Mesendoderm (in vitro differentiated cells): Measurements from ENCODE around the gene ADAR.

ENCODE experiments used
- DNase-seq: peaks from one replicate; pipeline ENCODE4 v3.0.0; 2013
- H2AK5ac ChIP-seq: 2 replicates; pipeline ENCODE4 v1.6.1; 2013; ENCODE audit warnings: low read length, inconsistent platforms
- H2BK120ac ChIP-seq: 2 replicates; pipeline ENCODE4 v1.6.1; 2013; ENCODE audit warnings: low read depth, mild to moderate bottlenecking, low read length, moderate library complexity, mixed read lengths
- H2BK15ac ChIP-seq: replicated peaks from 2 replicates; pipeline ENCODE4 v1.6.1; 2013; ENCODE audit warnings: low read depth, mild to moderate bottlenecking, moderate library complexity
- H2BK5ac ChIP-seq: 2 replicates; pipeline ENCODE4 v1.6.1; 2013; ENCODE audit warnings: low read length, inconsistent platforms
- H3K18ac ChIP-seq: 2 replicates; pipeline ENCODE4 v1.6.1; 2013; ENCODE audit warnings: mild to moderate bottlenecking, low read length, mixed read lengths
- H3K23ac ChIP-seq: one replicate; pipeline ENCODE4 v1.6.1; 2013; ENCODE audit warnings: low read length
- H3K27ac ChIP-seq: 2 replicates; pipeline ENCODE4 v1.5.1; 2013; ENCODE audit warnings: low read depth, mild to moderate bottlenecking, inconsistent platforms, low read length, moderate library complexity
- H3K27me3 ChIP-seq: 2 replicates; pipeline ENCODE4 v1.6.1; 2013; ENCODE audit warnings: low read length, control low read depth, mild to moderate bottlenecking, inconsistent platforms; ENCODE audit not compliant: insufficient read depth, poor library complexity
- H3K36me3 ChIP-seq: 2 replicates; pipeline ENCODE4 v1.6.1; 2013; ENCODE audit warnings: low read length, inconsistent platforms; ENCODE audit not compliant: control insufficient read depth, insufficient read depth
- H3K4ac ChIP-seq: one replicate; pipeline ENCODE4 v1.6.1; 2013; ENCODE audit warnings: low read depth, mild to moderate bottlenecking, low read length, moderate library complexity
- H3K4me1 ChIP-seq: 2 replicates; pipeline ENCODE4 v1.6.1; 2013; ENCODE audit warnings: low read depth, low read length, inconsistent platforms; ENCODE audit not compliant: control insufficient read depth
- H3K4me2 ChIP-seq: 2 replicates; pipeline ENCODE4 v1.6.1; 2013; ENCODE audit warnings: low read length
- H3K4me3 ChIP-seq: 2 replicates; pipeline ENCODE4 v1.5.1; 2013; ENCODE audit warnings: mild to moderate bottlenecking, low read length
- H3K56ac ChIP-seq: one replicate; pipeline ENCODE4 v1.6.1; 2013; ENCODE audit warnings: low read length
- H3K79me1 ChIP-seq: 2 replicates; pipeline ENCODE4 v1.6.1; 2013; ENCODE audit warnings: low read length, inconsistent platforms
- H3K79me2 ChIP-seq: 2 replicates; pipeline ENCODE4 v1.6.1; 2013; ENCODE audit warnings: mild to moderate bottlenecking, low read length; ENCODE audit not compliant: control insufficient read depth, insufficient read depth
- H3K9ac ChIP-seq: 2 replicates; pipeline ENCODE4 v1.6.1; 2013; ENCODE audit warnings: low read length, inconsistent platforms
- H4K5ac ChIP-seq: one replicate; pipeline ENCODE4 v1.6.1; 2013; ENCODE audit warnings: low read length
- H4K8ac ChIP-seq: one replicate; pipeline ENCODE4 v1.6.1; 2013; ENCODE audit warnings: low read depth, mild to moderate bottlenecking, control low read depth, low read length, moderate library complexity
- WGBS: extraction: QIAGEN DNeasy Blood & Tissue Kit; methylation state at CpG from one replicate; pipeline ENCODE4 v1.1.7; 2013; ENCODE audit warnings: low lambda C conversion rate, missing lambda C conversion rate; ENCODE audit not compliant: insufficient coverage; ENCODE audit errors: extremely low coverage; 5-methylcytosine and 5-hydroxymethylcytosine counted together

ADAR gene

DNA sequence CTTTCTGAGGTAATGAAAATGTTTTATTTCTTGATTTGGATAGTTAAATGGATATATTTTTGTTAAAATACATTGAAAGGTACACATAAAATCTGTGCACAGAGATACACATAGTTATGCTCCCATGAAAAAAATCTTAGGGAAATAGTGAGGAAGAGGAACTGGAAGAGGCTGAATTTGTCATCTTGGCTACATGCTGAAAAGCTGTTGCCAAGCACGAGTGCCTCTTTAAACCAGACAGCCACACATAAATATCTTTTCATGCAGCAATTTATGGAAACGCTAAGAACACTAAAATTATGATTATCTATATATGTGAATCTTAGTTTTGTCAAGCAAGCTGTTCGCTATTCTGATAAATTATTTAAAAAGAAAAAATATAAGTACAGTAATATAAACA is 12.8 kb upstream of the ADAR start:
- Histone ChIP-seq H3K9ac (no peak overlapping the region), H3K4me1 (peaks cover 11% of the 10 kb centered on the region), H3K4me3 (no peak overlapping the region), H3K27me3 (no peaks in the 10 kb centered on the region), H3K23ac (no peak overlapping the region), H2AK5ac (no peak overlapping the region), H4K5ac (no peak overlapping the region), H3K18ac (no peak overlapping the region), H3K79me1 (peaks cover 30% of the 10 kb centered on the region), H3K4me2 (no peak overlapping the region), H3K56ac (no peak overlapping the region), H2BK15ac (no peak overlapping the region), H3K79me2 (peaks cover 58% of the 10 kb centered on the region), H3K4ac (no peak overlapping the region), H3K36me3 (no peaks in the 10 kb centered on the region), H4K8ac (no peak overlapping the region), H2BK5ac (no peak overlapping the region), H2BK120ac (no peak overlapping the region), H3K27ac (no peak overlapping the region)
- DNase-seq: no peak
- WGBS: no CpG with 5 or more reads among the region's 3 CpGs

DNA sequence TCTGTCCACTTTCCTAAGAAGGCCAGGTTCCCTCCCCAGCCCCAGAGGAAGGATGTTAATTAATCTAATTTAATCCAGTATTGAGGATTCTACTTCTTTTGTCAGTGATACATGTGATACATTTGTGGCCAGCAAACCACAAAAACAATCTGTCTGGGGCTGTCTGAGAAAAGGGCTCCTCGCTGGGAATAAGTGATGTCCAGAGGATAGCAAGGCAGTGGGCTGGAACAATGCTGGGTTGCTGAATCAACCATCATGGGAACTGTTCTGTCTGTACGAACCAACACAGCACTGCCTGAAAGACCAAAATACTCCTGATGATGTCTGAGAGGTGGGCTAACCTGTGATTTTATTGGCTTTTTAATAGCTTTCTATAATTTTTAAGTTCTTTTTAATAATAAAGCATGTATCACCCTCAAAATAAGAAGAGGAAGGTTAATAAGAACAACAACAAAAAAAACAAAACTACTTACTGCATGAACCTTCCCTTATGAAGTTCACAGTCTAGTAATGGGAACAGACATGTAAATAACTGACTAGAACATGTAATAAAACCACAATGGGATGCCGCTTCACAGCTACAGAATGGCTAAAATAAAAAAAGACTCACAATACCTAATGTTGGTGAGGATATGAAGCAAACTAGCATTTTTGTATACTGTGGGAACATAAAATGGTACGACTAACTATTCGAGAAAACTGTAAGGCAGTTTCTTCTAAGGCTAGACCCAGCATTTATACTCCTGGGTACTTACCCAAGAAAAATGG is 11.4 kb upstream of the ADAR start:
- H2BK5ac ChIP-seq: no peak overlapping the region
- no peak overlapping the region for H2AK5ac ChIP-seq
- H3K4ac ChIP-seq: no peak overlapping the region
- H2BK120ac ChIP-seq: no peak overlapping the region
- no peak overlapping the region for H3K4me3 ChIP-seq
- H3K56ac ChIP-seq: no peak overlapping the region
- H3K79me1 ChIP-seq: peaks cover 31% of the 10 kb centered on the region
- no peak overlapping the region for H3K18ac ChIP-seq
- H3K27ac ChIP-seq: no peak overlapping the region
- WGBS: no CpG with 5 or more reads among the region's 5 CpGs
- H3K23ac ChIP-seq: no peak overlapping the region
- peaks cover 16% of the 10 kb centered on the region for H3K4me1 ChIP-seq
- H2BK15ac ChIP-seq: no peak overlapping the region
- no peak overlapping the region for H4K8ac ChIP-seq
- no peak overlapping the region for H4K5ac ChIP-seq
- H3K27me3 ChIP-seq: no peaks in the 10 kb centered on the region
- DNase-seq: no peak
- no peak overlapping the region for H3K9ac ChIP-seq
- H3K36me3 ChIP-seq: no peaks in the 10 kb centered on the region
- H3K79me2 ChIP-seq: peaks cover 58% of the 10 kb centered on the region
- no peak overlapping the region for H3K4me2 ChIP-seq

DNA sequence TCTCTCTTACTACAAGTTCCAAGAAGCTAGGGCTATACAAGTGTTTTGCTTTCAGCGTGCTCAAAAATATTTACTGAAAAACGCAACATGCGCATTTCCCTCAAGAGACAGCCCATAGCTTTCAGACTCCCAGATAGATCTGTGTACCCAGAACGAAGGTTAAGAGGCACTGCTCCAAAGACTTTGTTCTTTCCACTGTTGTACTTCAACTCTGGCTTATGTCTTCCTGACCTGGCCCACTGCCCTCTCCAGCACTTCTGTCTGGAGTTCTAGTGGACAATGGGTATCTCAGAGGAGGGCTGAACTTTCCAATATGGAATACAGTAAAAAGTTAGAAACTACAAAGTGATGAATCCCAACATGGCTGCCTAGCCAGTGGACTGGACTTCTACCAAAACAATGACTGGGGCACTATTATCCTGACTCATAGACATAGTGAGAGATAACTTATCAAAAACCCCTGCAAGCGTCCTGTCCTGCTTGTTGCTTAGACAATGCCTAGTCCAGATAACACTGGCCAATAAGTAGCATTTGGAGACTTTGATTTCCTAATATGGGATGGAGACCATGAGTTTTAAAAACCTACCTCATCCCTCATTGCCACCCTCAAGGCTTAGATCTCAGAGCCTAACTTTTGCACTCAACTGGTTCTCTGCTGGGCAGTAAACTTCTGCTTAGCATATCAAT is 8.8 kb upstream of the ADAR start:
- no peak overlapping the region for H4K5ac ChIP-seq
- no peak overlapping the region for H3K9ac ChIP-seq
- H3K27ac ChIP-seq: peak overlapping the region; percentile 31
- H3K36me3 ChIP-seq: no peaks in the 10 kb centered on the region
- no peak overlapping the region for H3K18ac ChIP-seq
- no peak overlapping the region for H3K23ac ChIP-seq
- no peak overlapping the region for H2BK120ac ChIP-seq
- H2AK5ac ChIP-seq: peak overlapping the region; percentile 88
- H3K4me2 ChIP-seq: no peak overlapping the region
- peak; percentile 84 for DNase-seq
- H3K4me3 ChIP-seq: no peak overlapping the region
- no CpG with 5 or more reads among the region's 5 CpGs for WGBS
- H3K4me1 ChIP-seq: peaks cover 17% of the 10 kb centered on the region
- peak overlapping the region; percentile 17 for H2BK5ac ChIP-seq
- H2BK15ac ChIP-seq: no peak overlapping the region
- no peak overlapping the region for H3K4ac ChIP-seq
- peaks cover 43% of the 10 kb centered on the region for H3K79me2 ChIP-seq
- peak overlapping the region; percentile 75 for H3K56ac ChIP-seq
- H3K79me1 ChIP-seq: peaks cover 22% of the 10 kb centered on the region
- H4K8ac ChIP-seq: peak overlapping the region; percentile 28
- H3K27me3 ChIP-seq: no peaks in the 10 kb centered on the region

DNA sequence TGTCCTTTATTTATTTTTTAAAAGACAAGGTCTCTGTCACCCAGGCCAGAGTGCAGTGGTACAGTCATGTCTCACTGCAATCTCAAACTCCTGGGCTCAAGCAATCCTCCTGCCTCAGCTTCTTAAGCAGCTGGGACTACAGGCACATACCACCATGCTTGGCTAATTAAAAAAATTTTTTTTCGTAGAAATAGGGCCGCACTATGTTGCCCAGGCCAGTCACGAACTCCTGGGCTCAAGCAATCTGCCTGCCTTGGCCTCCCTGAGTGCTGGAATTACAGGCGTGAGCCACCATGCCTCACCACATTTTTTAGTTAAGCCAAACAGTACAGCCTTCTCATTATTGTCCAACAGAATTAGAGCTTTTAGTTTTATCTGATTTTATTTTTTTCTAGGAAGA is 7.4 kb upstream of the ADAR start:
- Histone ChIP-seq H3K4ac (no peak overlapping the region), H2AK5ac (no peak overlapping the region), H2BK5ac (no peak overlapping the region), H3K79me1 (peaks cover 24% of the 10 kb centered on the region), H3K23ac (no peak overlapping the region), H3K56ac (peak overlapping the region; percentile 61), H2BK15ac (no peak overlapping the region), H3K4me3 (no peak overlapping the region), H3K27me3 (no peaks in the 10 kb centered on the region), H3K4me1 (peaks cover 22% of the 10 kb centered on the region), H4K8ac (no peak overlapping the region), H3K4me2 (no peak overlapping the region), H3K36me3 (no peaks in the 10 kb centered on the region), H3K27ac (no peak overlapping the region), H4K5ac (no peak overlapping the region), H3K79me2 (peaks cover 35% of the 10 kb centered on the region), H3K18ac (peak overlapping the region; percentile 76), H3K9ac (peak overlapping the region; percentile 23), H2BK120ac (no peak overlapping the region)
- WGBS: no CpG with 5 or more reads among the region's 4 CpGs
- DNase-seq: peak; percentile 30

DNA sequence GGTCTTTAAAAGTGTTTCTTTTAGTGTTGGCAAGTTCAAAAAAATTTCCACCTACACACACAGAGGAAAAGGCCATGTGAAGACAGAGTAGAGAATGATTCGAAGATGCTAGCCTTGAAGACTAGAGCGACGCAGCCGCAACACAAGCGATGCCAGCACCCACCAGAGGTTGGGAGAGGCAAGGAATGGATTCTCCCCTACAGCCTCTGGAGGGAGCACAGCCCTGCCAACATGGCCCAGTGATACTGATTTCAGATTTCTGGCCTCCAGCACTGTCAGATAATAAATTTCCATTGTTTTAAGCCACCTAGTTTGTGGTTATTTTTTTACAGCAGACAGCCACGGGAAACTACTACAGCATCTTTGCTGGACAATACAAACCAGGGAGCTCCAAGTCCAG is 6.9 kb upstream of the ADAR start:
- H3K9ac ChIP-seq: peak overlapping the region; percentile 23
- H3K4me2 ChIP-seq: no peak overlapping the region
- H3K4me1 ChIP-seq: peaks cover 22% of the 10 kb centered on the region
- peak overlapping the region; percentile 61 for H3K56ac ChIP-seq
- no peak overlapping the region for H3K4me3 ChIP-seq
- H3K4ac ChIP-seq: no peak overlapping the region
- H2AK5ac ChIP-seq: no peak overlapping the region
- H2BK5ac ChIP-seq: peak overlapping the region; percentile 49
- H3K36me3 ChIP-seq: no peaks in the 10 kb centered on the region
- H3K27ac ChIP-seq: no peak overlapping the region
- peak overlapping the region; percentile 76 for H3K18ac ChIP-seq
- H3K23ac ChIP-seq: no peak overlapping the region
- no peak overlapping the region for H4K5ac ChIP-seq
- H3K79me1 ChIP-seq: peaks cover 27% of the 10 kb centered on the region
- peak; percentile 56 for DNase-seq
- H3K27me3 ChIP-seq: no peaks in the 10 kb centered on the region
- no peak overlapping the region for H2BK120ac ChIP-seq
- WGBS: no CpG with 5 or more reads among the region's 6 CpGs
- H2BK15ac ChIP-seq: no peak overlapping the region
- H3K79me2 ChIP-seq: peaks cover 34% of the 10 kb centered on the region
- H4K8ac ChIP-seq: no peak overlapping the region
